Heart right ventricle (tissue), 16 donors: ENCODE results near the gene NRDE2. TPM values are rescaled to one million over a fixed set of nuclear protein-coding genes. Genes with fewer than 3 reads are reported as not detected.
A peak's percentile ranks its signal among the peaks of the same experiment; 100 is the strongest.
"Not testable (repeated sequence)": the region's sequence is repeated elsewhere in the genome, so short reads cannot be mapped to it uniquely, and the experiment has no call there.

Source experiments
- ATAC-seq, 8 donors: fragments of 200-7000 bp; cut with Tn5 transposase; one replicate each; pipeline ENCODE4 v1.9.1; 2020; ENCODE audit warnings: mild to moderate bottlenecking in 8 of 8, moderate library complexity in 8 of 8, moderate number of reproducible peaks in 1 of 8
- DNase-seq, 2 donors: peaks; one replicate each; pipeline ENCODE4 v3.0.0-alpha.2; 2020
- H3K27ac ChIP-seq, 10 donors: fragments of 200-600 bp; sonication (generic) in 2 of 10; one replicate each; pipeline versions ENCODE4 v1.5.0 to v1.8.0; 2020 to 2022; ENCODE audit warnings: mild to moderate bottlenecking in 3 of 10
- H3K27me3 ChIP-seq, 7 donors: fragments of 200-600 bp; one replicate each; pipeline ENCODE4 v1.8.0; 2021 to 2022; ENCODE audit warnings: mild to moderate bottlenecking in 2 of 7
- H3K36me3 ChIP-seq, 9 donors: fragments of 200-600 bp; sonication (generic) in 1 of 9; one replicate each; pipeline versions ENCODE4 v1.5.0 to v1.8.0; 2020 to 2022; ENCODE audit warnings: mild to moderate bottlenecking in 2 of 9
- H3K4me1 ChIP-seq, 9 donors: fragments of 200-600 bp; sonication (generic) in 1 of 9; one replicate each; pipeline versions ENCODE4 v1.5.0 to v1.8.0; 2020 to 2022; ENCODE audit warnings: mild to moderate bottlenecking in 4 of 9
- H3K4me3 ChIP-seq, 10 donors: fragments of 200-600 bp; sonication (generic) in 2 of 10; one replicate each; pipeline versions ENCODE4 v1.5.0 to v1.8.0; 2020 to 2022; ENCODE audit warnings: mild to moderate bottlenecking in 7 of 10, moderate library complexity in 2 of 10
- H3K9me3 ChIP-seq, 11 donors: fragments of 200-600 bp in 10 of 11; sonication (generic) in 2 of 11; one replicate each; pipeline versions ENCODE4 v1.5.0 to v1.8.0; 2013 to 2022; ENCODE audit warnings: mild to moderate bottlenecking in 2 of 11, control low read depth in 1 of 11, moderate library complexity in 1 of 11
- CTCF ChIP-seq, 9 donors: fragments of 200-600 bp; sonication (generic) in 2 of 9; IDR thresholded peaks; one replicate each; pipeline versions ENCODE4 v1.5.0 to v1.8.0; 2021 to 2022; ENCODE audit warnings: antibody characterized with exemption in 9 of 9, mild to moderate bottlenecking in 5 of 9, moderate library complexity in 1 of 9
- WGBS, 2 donors: extraction: QIAGEN DNeasy Blood & Tissue Kit; methylation state at CpG; one replicate each; pipeline ENCODE4 v1.1.7; 2013; ENCODE audit warnings: inconsistent platforms in 1 of 2; 5-methylcytosine and 5-hydroxymethylcytosine counted together
- intact Hi-C, 10 donors: fragments of 100-400 bp; cut with DNase I; formaldehyde crosslinking; loops; one replicate each; pipeline versions ENCODE4 v1.11.1 to v1.14.2; 2022
- polyA plus RNA-seq, 2 donors: library from polyadenylated mRNA; stranded (reverse); fragments of 200-250 nt; gene quantifications; one replicate each; pipeline ENCODE4 v1.2.3, GENCODE V29; 2013
- total RNA-seq, 10 donors: library from RNA; stranded (reverse); fragmentation: NEBNext Ultra II Directional in 3 of 10; extraction: Animal tissue kit (Norgen Biotek cat#: 25700) in 3 of 10; gene quantifications; one replicate each; pipeline versions ENCODE4 v1.2.1 to v1.2.4, GENCODE V29; 2021 to 2023
- donor health status: Arrhythmogenic right ventricular cardiomyopathy.
- donor health status: ischemic (EF 13 %, LVEDD 7.1; RV severe dilation, severe dysfunction).
- donor health status: healthy with polysubstance abuse.
- donor health status: DM: no; HTN: yes; CAD: no.
- donor health status: DM: no; HTN: no; CAD: no.
- donor health status: ischemic (EF 25% LVEDD 6.9; RV normal size, moderate dysfunction).
- donor health status: ischemic (EF 25% LVEDD 5.7; RV mildly dilated, moderate dysfunction).
- donor health status: healthy.
- donor health status: DM: yes; HTN: yes; CAD: no.
- donor health status: Ischemic cardiomyopathy.
- donor health status: ischemic (EF 35%, LVEDD 5.7; RV mildly dilated, moderate dysfunction).
- donor health status: nonischemic (EF 11% LVEDD 7.7; RV severe dilation, severe dysfunction).
- donor health status: DM: yes; HTN: yes; CAD: no.
- donor health status: PGD.
- donor health status: ischemic (EF 29% LVEDD 5.4; RV normal size, mild dysfunction).
- donor health status: nonischemic (EF 23%, LVEDD 6.1; RV moderate dilation, normal function).

The NRDE2 gene
- total and polyA plus RNA-seq, 12 donors, result 4.3 to 16.7 (median 13.5) TPM

GRCh38 chr14:90235179-90235976 is 96.4 kb downstream of the NRDE2 start:
- intact Hi-C loops, result loop anchor here (1.0 to 10.0 kb wide), 7 partner anchors 121 to 263 kb away; partner anchors contain the start of gene KCNK13 (in 1 of the 10)
- WGBS, 2 donors, result 15 to 16% methylated on average over 25 of the region's 25 CpGs
- peaks cover 3 to 37% (median 24%) of the 10 kb centered on the region in 11 donors for H3K9me3 ChIP-seq
- peaks cover 0 to 14% (median 0%) of the 10 kb centered on the region in 7 donors for H3K27me3 ChIP-seq
- H3K27ac ChIP-seq, result no peak overlapping the region
- peaks cover 0 to 7% (median 0%) of the 10 kb centered on the region in 9 donors for H3K4me1 ChIP-seq
- H3K36me3 ChIP-seq, result no peaks in the 10 kb centered on the region
- no peak overlapping the region for H3K4me3 ChIP-seq
- TF ChIP-seq CTCF (IDR thresholded peaks at IDR 0.05), result peak; percentile 83 to 97 (median 89)
- peak; percentile 33 to 59 for DNase-seq
- peak; percentile 55 to 88 (median 71) for ATAC-seq

GRCh38 chr14:90229942-90230341 is 101.8 kb downstream of the NRDE2 start:
- not testable (repeated sequence) for H3K4me1 ChIP-seq, DNase-seq, H3K27ac ChIP-seq, H3K4me3 ChIP-seq, H3K27me3 ChIP-seq, ATAC-seq, H3K9me3 ChIP-seq, H3K36me3 ChIP-seq
- intact Hi-C loops, result loop anchor here in 3 of 10 donors (10.0 kb wide), 3 partner anchors 115 to 175 kb away; partner anchors contain the start of gene KCNK13 (in 1 of the 3)
- 89 to 96% methylated on average over 1 of the region's 1 CpG for WGBS, 2 donors

GRCh38 chr14:90228478-90228877 is 103.3 kb downstream of the NRDE2 start:
- no peak overlapping the region for H3K4me3 ChIP-seq
- no peaks in the 10 kb centered on the region for H3K36me3 ChIP-seq
- TF ChIP-seq CTCF (IDR thresholded peaks at IDR 0.05), result no peak
- intact Hi-C loops, result no loop called here
- H3K4me1 ChIP-seq, result no peaks in the 10 kb centered on the region
- no peak overlapping the region for H3K27ac ChIP-seq
- DNase-seq (no peak), ATAC-seq (no peak)
- WGBS, 2 donors, result 80 to 86% methylated on average over 4 of the region's 4 CpGs
- peaks cover 0 to 21% (median under 1%) of the 10 kb centered on the region in 11 donors for H3K9me3 ChIP-seq
- H3K27me3 ChIP-seq, result no peaks in the 10 kb centered on the region

Other genes starting within 250 kb of the NRDE2 start
- gene PSMC1, start 75.4 kb downstream of the NRDE2 start, total RNA-seq, result 100 to 1,000 TPM; 107 to 149 (median 127) TPM
- gene PSMC1, start 75.4 kb downstream of the NRDE2 start, polyA plus RNA-seq, result 100 to 1,000 TPM; 195 to 226 TPM
- gene CALM1, start 65.1 kb upstream of the NRDE2 start, total RNA-seq, result 100 to 1,000 TPM; 409 to 787 (median 454) TPM
- 100 to 1,000 TPM; 293 to 352 TPM for gene CALM1, start 65.1 kb upstream of the NRDE2 start, polyA plus RNA-seq